ENCODE measurements around the gene FOXJ1.

FOXJ1 gene

GRCh38 chr17:76119409-76120371 lies 21.4 kb downstream of the FOXJ1 start:
- FAIRE-seq (no peak), DNase-seq (ENCODE audit: insufficient read length, low spot score) (no peak)
- no peak for TF ChIP-seq PAX5 (IDR thresholded peaks at IDR 0.05; ENCODE audit: insufficient read depth, low read length, severe bottlenecking)
- no peak for TF ChIP-seq POLR2A (IDR thresholded peaks at IDR 0.05; ENCODE audit: low read depth, low read length)
- TF ChIP-seq TAF1 (IDR thresholded peaks at IDR 0.05; ENCODE audit: low read depth, low read length), result no peak
- no peak for TF ChIP-seq SPI1 (IDR thresholded peaks at IDR 0.05; ENCODE audit: low read depth, low read length)
- no peak for TF ChIP-seq POU2F2 (IDR thresholded peaks at IDR 0.05; ENCODE audit: low read depth, low read length)
- no peak for TF ChIP-seq POLR2AphosphoS5 (IDR thresholded peaks at IDR 0.05; ENCODE audit: low read depth, low read length)

- DNase-seq (ENCODE audit: insufficient read length, low spot score) (no peak), FAIRE-seq (no peak)
- TF ChIP-seq POLR2A (IDR thresholded peaks at IDR 0.05; ENCODE audit: low read depth, low read length) (no peak), SPI1 (IDR thresholded peaks at IDR 0.05; ENCODE audit: low read depth, low read length) (no peak), POU2F2 (IDR thresholded peaks at IDR 0.05; ENCODE audit: low read depth, low read length) (no peak), PAX5 (IDR thresholded peaks at IDR 0.05; ENCODE audit: insufficient read depth, low read length, severe bottlenecking) (no peak), TAF1 (IDR thresholded peaks at IDR 0.05; ENCODE audit: low read depth, low read length) (no peak), POLR2AphosphoS5 (IDR thresholded peaks at IDR 0.05; ENCODE audit: low read depth, low read length) (no peak)
These were observed 25.8 kb downstream of the FOXJ1 start for GRCh38 chr17:76115138-76115754.

- DNase-seq (ENCODE audit: insufficient read length, low spot score), result no peak
- FAIRE-seq, result no peak
- no peak for TF ChIP-seq TAF1 (IDR thresholded peaks at IDR 0.05; ENCODE audit: low read depth, low read length)
- no peak for TF ChIP-seq POLR2A (IDR thresholded peaks at IDR 0.05; ENCODE audit: low read depth, low read length)
- no peak for TF ChIP-seq SPI1 (IDR thresholded peaks at IDR 0.05; ENCODE audit: low read depth, low read length)
- TF ChIP-seq POU2F2 (IDR thresholded peaks at IDR 0.05; ENCODE audit: low read depth, low read length), result no peak
- TF ChIP-seq POLR2AphosphoS5 (IDR thresholded peaks at IDR 0.05; ENCODE audit: low read depth, low read length), result no peak
- no peak for TF ChIP-seq PAX5 (IDR thresholded peaks at IDR 0.05; ENCODE audit: insufficient read depth, low read length, severe bottlenecking)
These were observed 29.1 kb downstream of the FOXJ1 start for GRCh38 chr17:76111956-76112355.

- no peak for TF ChIP-seq PAX5 (IDR thresholded peaks at IDR 0.05; ENCODE audit: insufficient read depth, low read length, severe bottlenecking)
- TF ChIP-seq POU2F2 (IDR thresholded peaks at IDR 0.05; ENCODE audit: low read depth, low read length), result no peak
- TF ChIP-seq POLR2AphosphoS5 (IDR thresholded peaks at IDR 0.05; ENCODE audit: low read depth, low read length), result no peak
- no peak for TF ChIP-seq SPI1 (IDR thresholded peaks at IDR 0.05; ENCODE audit: low read depth, low read length)
- TF ChIP-seq TAF1 (IDR thresholded peaks at IDR 0.05; ENCODE audit: low read depth, low read length), result no peak
- no peak for TF ChIP-seq POLR2A (IDR thresholded peaks at IDR 0.05; ENCODE audit: low read depth, low read length)
- DNase-seq (ENCODE audit: insufficient read length, low spot score) (no peak), FAIRE-seq (no peak)
These were observed 33.5 kb downstream of the FOXJ1 start for GRCh38 chr17:76107509-76107908.

- DNase-seq (ENCODE audit: insufficient read length, low spot score), result no peak
- no peak for TF ChIP-seq PAX5 (IDR thresholded peaks at IDR 0.05; ENCODE audit: insufficient read depth, low read length, severe bottlenecking)
These were observed 34.3 kb downstream of the FOXJ1 start for GRCh38 chr17:76106703-76107102.

GRCh38 chr17:76104896-76105231 lies 36.2 kb downstream of the FOXJ1 start:
- FAIRE-seq (no peak), DNase-seq (ENCODE audit: insufficient read length, low spot score) (no peak)
- TF ChIP-seq POLR2A (IDR thresholded peaks at IDR 0.05; ENCODE audit: low read depth, low read length) (no peak), POU2F2 (IDR thresholded peaks at IDR 0.05; ENCODE audit: low read depth, low read length) (no peak), SPI1 (IDR thresholded peaks at IDR 0.05; ENCODE audit: low read depth, low read length) (no peak), TAF1 (IDR thresholded peaks at IDR 0.05; ENCODE audit: low read depth, low read length) (no peak), PAX5 (IDR thresholded peaks at IDR 0.05; ENCODE audit: insufficient read depth, low read length, severe bottlenecking) (no peak), POLR2AphosphoS5 (IDR thresholded peaks at IDR 0.05; ENCODE audit: low read depth, low read length) (no peak)

More at GRCh38 chr17:76106703-76107102, 34.3 kb downstream of the FOXJ1 start:
- FAIRE-seq, result no peak

GRCh38 chr17:76104140-76104895 lies 36.7 kb downstream of the FOXJ1 start:
- no peak for DNase-seq (ENCODE audit: insufficient read length, low spot score)
- FAIRE-seq, result no peak
- no peak for TF ChIP-seq POU2F2 (IDR thresholded peaks at IDR 0.05; ENCODE audit: low read depth, low read length)
- TF ChIP-seq POLR2AphosphoS5 (IDR thresholded peaks at IDR 0.05; ENCODE audit: low read depth, low read length), result no peak
- no peak for TF ChIP-seq TAF1 (IDR thresholded peaks at IDR 0.05; ENCODE audit: low read depth, low read length)
- no peak for TF ChIP-seq SPI1 (IDR thresholded peaks at IDR 0.05; ENCODE audit: low read depth, low read length)
- no peak for TF ChIP-seq POLR2A (IDR thresholded peaks at IDR 0.05; ENCODE audit: low read depth, low read length)
- no peak for TF ChIP-seq PAX5 (IDR thresholded peaks at IDR 0.05; ENCODE audit: insufficient read depth, low read length, severe bottlenecking)

- peak; percentile 95 for FAIRE-seq
- TF ChIP-seq POLR2A (IDR thresholded peaks at IDR 0.05; ENCODE audit: low read depth, low read length), result peak; percentile 85
- peak; percentile 86 for TF ChIP-seq SPI1 (IDR thresholded peaks at IDR 0.05; ENCODE audit: low read depth, low read length)
- no peak for TF ChIP-seq PAX5 (IDR thresholded peaks at IDR 0.05; ENCODE audit: insufficient read depth, low read length, severe bottlenecking)
- peak; percentile 89 for TF ChIP-seq POLR2AphosphoS5 (IDR thresholded peaks at IDR 0.05; ENCODE audit: low read depth, low read length)
- peak; percentile 69 for TF ChIP-seq TAF1 (IDR thresholded peaks at IDR 0.05; ENCODE audit: low read depth, low read length)
These were observed 37.5 kb downstream of the FOXJ1 start, which contains the start of gene EXOC7 for GRCh38 chr17:76103274-76104139. Gene EXOC7, minus strand, starts transcription at chr17:76103787. Its CDS starts 95 bp downstream, at chr17:76103692.

More at GRCh38 chr17:76103274-76104139, 37.5 kb downstream of the FOXJ1 start, which contains the start of gene EXOC7:
- peak; percentile 97 for DNase-seq (ENCODE audit: insufficient read length, low spot score)
